ACC112 (cell line): Measurements from ENCODE around the gene PEX1.
"Not testable (repeated sequence)": the region's sequence is repeated elsewhere in the genome, so short reads cannot be mapped to it uniquely, and the experiment has no call there.

Experiments used
- H2AFZ ChIP-seq: fragments of 200-600 bp; sonication (generic); one replicate; pipeline ENCODE4 v1.6.0; 2017; ENCODE audit warnings: antibody characterized with exemption, low read length; ENCODE audit not compliant: unreplicated experiment
- H3K27ac ChIP-seq: fragments of 200-600 bp; sonication (generic); 2 replicates; pipeline ENCODE4 v1.5.1; 2014; ENCODE audit warnings: low read depth, mild to moderate bottlenecking, antibody characterized with exemption, low read length, moderate library complexity
- H3K27me3 ChIP-seq: fragments of 200-600 bp; sonication (generic); 2 replicates; pipeline ENCODE4 v1.6.1; 2014; ENCODE audit warnings: mild to moderate bottlenecking, antibody characterized with exemption, low read length, moderate library complexity, mixed read lengths; ENCODE audit not compliant: insufficient read depth
- H3K36me3 ChIP-seq: fragments of 200-600 bp; sonication (generic); 2 replicates; pipeline ENCODE4 v1.6.1; 2016; ENCODE audit warnings: mild to moderate bottlenecking, antibody characterized with exemption, low read length, moderate library complexity, mixed read lengths; ENCODE audit not compliant: insufficient read depth
- H3K4me1 ChIP-seq: fragments of 200-600 bp; sonication (generic); one replicate; pipeline ENCODE4 v1.6.1; 2016; ENCODE audit warnings: low read length, mixed read lengths; ENCODE audit not compliant: insufficient read depth, unreplicated experiment, control insufficient read depth
- H3K4me3 ChIP-seq: fragments of 200-600 bp; sonication (generic); 2 replicates; pipeline ENCODE4 v1.5.1; 2014; ENCODE audit warnings: mild to moderate bottlenecking, low read depth, low read length
- H3K79me2 ChIP-seq: fragments of 200-600 bp; sonication (generic); one replicate; pipeline ENCODE4 v1.6.0; 2016; ENCODE audit warnings: low read length; ENCODE audit not compliant: control insufficient read depth, unreplicated experiment, insufficient read depth

Gene PEX1

GRCh38 chr7:92483624-92484023 lies 44.7 kb downstream of the PEX1 start:
- H3K36me3 ChIP-seq, H3K4me1 ChIP-seq, H3K79me2 ChIP-seq, H3K27ac ChIP-seq, H2AFZ ChIP-seq, H3K4me3 ChIP-seq, H3K27me3 ChIP-seq: not testable (repeated sequence)

GRCh38 chr7:92479146-92479545 lies 49.2 kb downstream of the PEX1 start:
- H2AFZ ChIP-seq, H3K4me1 ChIP-seq: not testable (repeated sequence)

GRCh38 chr7:92478711-92479110 lies 49.6 kb downstream of the PEX1 start:
- Histone ChIP-seq H2AFZ (no peak overlapping the region), H3K27ac (no peak overlapping the region), H3K36me3 (no peaks in the 10 kb centered on the region), H3K4me3 (no peak overlapping the region), H3K79me2 (no peaks in the 10 kb centered on the region), H3K27me3 (no peaks in the 10 kb centered on the region), H3K4me1 (no peaks in the 10 kb centered on the region)

More at GRCh38 chr7:92479146-92479545, 49.2 kb downstream of the PEX1 start:
- not testable (repeated sequence) for H3K36me3 ChIP-seq, H3K4me3 ChIP-seq, H3K27ac ChIP-seq, H3K79me2 ChIP-seq, H3K27me3 ChIP-seq

GRCh38 chr7:92478095-92478494 lies 50.2 kb downstream of the PEX1 start:
- Histone ChIP-seq H3K36me3 (no peaks in the 10 kb centered on the region), H2AFZ (no peak overlapping the region), H3K79me2 (no peaks in the 10 kb centered on the region), H3K27me3 (no peaks in the 10 kb centered on the region), H3K27ac (no peak overlapping the region), H3K4me3 (no peak overlapping the region), H3K4me1 (no peaks in the 10 kb centered on the region)

- not testable (repeated sequence) for H3K27me3 ChIP-seq, H2AFZ ChIP-seq, H3K4me1 ChIP-seq, H3K36me3 ChIP-seq, H3K79me2 ChIP-seq, H3K4me3 ChIP-seq, H3K27ac ChIP-seq
Observed at GRCh38 chr7:92477681-92478080, 50.6 kb downstream of the PEX1 start, which contains the start of gene ERVW-1. Gene ERVW-1 (minus strand): TSS chr7:92477946. CDS start chr7:92470381, 7,565 bp downstream.

- H3K4me1 ChIP-seq, H3K27me3 ChIP-seq, H3K36me3 ChIP-seq, H3K27ac ChIP-seq, H3K79me2 ChIP-seq, H3K4me3 ChIP-seq, H2AFZ ChIP-seq: not testable (repeated sequence)
Observed at GRCh38 chr7:92475851-92476590, 52.3 kb downstream of the PEX1 start.

GRCh38 chr7:92475261-92475770 lies 53.0 kb downstream of the PEX1 start:
- H3K27me3 ChIP-seq, H3K36me3 ChIP-seq, H3K79me2 ChIP-seq, H3K4me3 ChIP-seq, H3K4me1 ChIP-seq, H3K27ac ChIP-seq, H2AFZ ChIP-seq: not testable (repeated sequence)

GRCh38 chr7:92473989-92474388 lies 54.3 kb downstream of the PEX1 start:
- H3K4me3 ChIP-seq, H3K79me2 ChIP-seq, H3K36me3 ChIP-seq, H3K27ac ChIP-seq, H3K4me1 ChIP-seq, H3K27me3 ChIP-seq, H2AFZ ChIP-seq: not testable (repeated sequence)

- H3K4me3 ChIP-seq, result not testable (repeated sequence)
Observed at GRCh38 chr7:92468589-92468988, 59.7 kb downstream of the PEX1 start.

GRCh38 chr7:92466682-92467081 lies 61.6 kb downstream of the PEX1 start:
- Histone ChIP-seq H3K79me2 (no peaks in the 10 kb centered on the region), H3K27me3 (no peaks in the 10 kb centered on the region), H2AFZ (no peak overlapping the region), H3K4me1 (no peaks in the 10 kb centered on the region), H3K27ac (no peak overlapping the region), H3K4me3 (no peak overlapping the region), H3K36me3 (peaks cover 3% of the 10 kb centered on the region; the same call in 1 of the 2 replicates)

More at GRCh38 chr7:92468589-92468988, 59.7 kb downstream of the PEX1 start:
- not testable (repeated sequence) for H3K27me3 ChIP-seq, H3K27ac ChIP-seq, H2AFZ ChIP-seq, H3K79me2 ChIP-seq, H3K36me3 ChIP-seq, H3K4me1 ChIP-seq

GRCh38 chr7:92464515-92464914 lies 63.8 kb downstream of the PEX1 start:
- no peak overlapping the region for H3K4me3 ChIP-seq
- H3K79me2 ChIP-seq, result no peaks in the 10 kb centered on the region
- peaks cover 3% of the 10 kb centered on the region; the same call in 1 of the 2 replicates for H3K36me3 ChIP-seq
- no peak overlapping the region for H3K27ac ChIP-seq
- H2AFZ ChIP-seq, result no peak overlapping the region
- no peaks in the 10 kb centered on the region for H3K27me3 ChIP-seq
- peaks cover 6% of the 10 kb centered on the region for H3K4me1 ChIP-seq
